ENCODE data around the gene DLX1.

DNA sequence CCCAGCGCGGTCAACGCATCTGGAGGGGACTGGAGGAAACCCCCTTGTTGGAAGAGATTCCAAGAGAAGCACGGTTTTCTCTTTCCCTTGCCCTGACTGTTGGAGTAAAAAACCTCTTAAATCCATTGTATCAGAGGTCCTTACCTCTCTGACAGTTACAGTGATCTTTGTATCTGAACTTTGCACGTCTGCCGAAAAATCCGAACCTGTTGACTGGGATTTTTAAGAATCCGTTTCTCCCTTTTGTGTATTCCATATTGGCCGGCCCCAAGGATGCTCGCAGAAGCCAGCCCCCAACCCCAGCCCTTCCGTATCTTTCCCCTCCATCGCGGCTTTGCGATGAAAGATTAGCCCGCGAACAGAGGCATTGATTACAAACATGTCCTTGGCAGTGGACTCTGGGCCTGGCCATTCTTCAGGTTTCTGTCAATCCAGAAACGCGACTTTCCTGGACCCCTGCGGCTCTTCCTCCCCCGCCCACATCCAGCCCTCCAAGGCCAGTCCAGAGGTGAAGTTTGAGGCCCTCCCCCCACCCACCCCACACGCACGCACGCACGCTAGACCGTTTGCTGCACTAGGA, 4.6 kb upstream of the DLX1 start:
- no peak for TF ChIP-seq RAD21 (CRISPR knock-in tag; conservative IDR thresholded peaks at IDR 0.05 in 1 of 2, IDR thresholded peaks at IDR 0.05 in 1 of 2)
- no peak for TF ChIP-seq ZNF512 (tag; IDR thresholded peaks at IDR 0.05)
- no peak for TF ChIP-seq POLR2A (conservative IDR thresholded peaks at IDR 0.05)
- TF ChIP-seq, protein P1, sequence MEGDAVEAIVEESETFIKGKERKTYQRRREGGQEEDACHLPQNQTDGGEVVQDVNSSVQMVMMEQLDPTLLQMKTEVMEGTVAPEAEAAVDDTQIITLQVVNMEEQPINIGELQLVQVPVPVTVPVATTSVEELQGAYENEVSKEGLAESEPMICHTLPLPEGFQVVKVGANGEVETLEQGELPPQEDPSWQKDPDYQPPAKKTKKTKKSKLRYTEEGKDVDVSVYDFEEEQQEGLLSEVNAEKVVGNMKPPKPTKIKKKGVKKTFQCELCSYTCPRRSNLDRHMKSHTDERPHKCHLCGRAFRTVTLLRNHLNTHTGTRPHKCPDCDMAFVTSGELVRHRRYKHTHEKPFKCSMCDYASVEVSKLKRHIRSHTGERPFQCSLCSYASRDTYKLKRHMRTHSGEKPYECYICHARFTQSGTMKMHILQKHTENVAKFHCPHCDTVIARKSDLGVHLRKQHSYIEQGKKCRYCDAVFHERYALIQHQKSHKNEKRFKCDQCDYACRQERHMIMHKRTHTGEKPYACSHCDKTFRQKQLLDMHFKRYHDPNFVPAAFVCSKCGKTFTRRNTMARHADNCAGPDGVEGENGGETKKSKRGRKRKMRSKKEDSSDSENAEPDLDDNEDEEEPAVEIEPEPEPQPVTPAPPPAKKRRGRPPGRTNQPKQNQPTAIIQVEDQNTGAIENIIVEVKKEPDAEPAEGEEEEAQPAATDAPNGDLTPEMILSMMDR (IDR thresholded peaks at IDR 0.05 in 2 of 3, conservative IDR thresholded peaks at IDR 0.05 in 1 of 3; ENCODE audit: insufficient read depth in 2 of 3, low read depth in 1 of 3, low read length in 3 of 3) = no peak
- no peak for TF ChIP-seq MYNN (IDR thresholded peaks at IDR 0.05)
- no peak for TF ChIP-seq MYNN (CRISPR knock-in tag; IDR thresholded peaks at IDR 0.05)
- no peak for TF ChIP-seq SNIP1 (IDR thresholded peaks at IDR 0.05; ENCODE audit: low read depth)
- no peak for TF ChIP-seq TAF1 (IDR thresholded peaks at IDR 0.05; ENCODE audit: control insufficient read depth, extremely low read depth, insufficient read depth, low read length, severe bottlenecking)

Data from K562 (cell line).